ENCODE results near the gene RPS6KA2. TPM values are rescaled to one million over a fixed set of nuclear protein-coding genes. Genes with fewer than 3 reads are reported as not detected.
A peak's percentile ranks its signal among the peaks of the same experiment; 100 is the strongest.

The RPS6KA2 gene
- 10 to 100 TPM; 38.9 to 52.0 (median 42.5) TPM for polyA plus RNA-seq (ENCODE audit: insufficient read depth in 1 of 5, insufficient read length in 5 of 5, low replicate concordance in 1 of 5)
- long read RNA-seq, donor 1, full-length matches to known transcripts: 9 of 16 reads
- long read RNA-seq, donor 1, partial matches to known transcripts: 7 of 16 reads
- long read RNA-seq, donor 1, other reads (novel, unspliced or antisense): 0 of 16 reads
- long read RNA-seq, donor 2, full-length matches to known transcripts: 5 of 5 reads
- long read RNA-seq, donor 2, partial matches to known transcripts: 0 of 5 reads
- long read RNA-seq, donor 2, other reads (novel, unspliced or antisense): 0 of 5 reads
- long read RNA-seq, donor 3, full-length matches to known transcripts: 3 of 3 reads
- long read RNA-seq, donor 3, partial matches to known transcripts: 0 of 3 reads
- long read RNA-seq, donor 3, other reads (novel, unspliced or antisense): 0 of 3 reads
- long read RNA-seq, donor 4, full-length matches to known transcripts: 5 of 5 reads
- long read RNA-seq, donor 4, partial matches to known transcripts: 0 of 5 reads
- long read RNA-seq, donor 4, other reads (novel, unspliced or antisense): 0 of 5 reads
- long read RNA-seq, donor 5, full-length matches to known transcripts: 5 of 10 reads
- long read RNA-seq, donor 5, partial matches to known transcripts: 5 of 10 reads
- long read RNA-seq, donor 5, other reads (novel, unspliced or antisense): 0 of 10 reads
- long read RNA-seq, donor 6, full-length matches to known transcripts: 6 of 6 reads
- long read RNA-seq, donor 6, partial matches to known transcripts: 0 of 6 reads
- long read RNA-seq, donor 6, other reads (novel, unspliced or antisense): 0 of 6 reads
- long read RNA-seq, donor 7, full-length matches to known transcripts: 4 of 9 reads
- long read RNA-seq, donor 7, partial matches to known transcripts: 5 of 9 reads
- long read RNA-seq, donor 7, other reads (novel, unspliced or antisense): 0 of 9 reads
- long read RNA-seq, donor 8, full-length matches to known transcripts: 2 of 2 reads
- long read RNA-seq, donor 8, partial matches to known transcripts: 0 of 2 reads
- long read RNA-seq, donor 8, other reads (novel, unspliced or antisense): 0 of 2 reads

- peak; percentile 99 for DNase-seq
These were observed at the start of gene RPS6KA2 for GRCh38 chr6:166627033-166627874. RPS6KA2 (minus strand) TSS chr6:166627251; CDS start chr6:166627019, 232 bp downstream.

GRCh38 chr6:166676270-166676860 lies 49.3 kb upstream of the RPS6KA2 start:
- DNase-seq: no peak

- no peak for DNase-seq
These were observed 48.7 kb upstream of the RPS6KA2 start for GRCh38 chr6:166675736-166676135.

GRCh38 chr6:166673309-166673708 lies 46.3 kb upstream of the RPS6KA2 start:
- no peak for DNase-seq

GRCh38 chr6:166672624-166673206 lies 45.7 kb upstream of the RPS6KA2 start:
- no peak for DNase-seq

GRCh38 chr6:166672146-166672545 lies 45.1 kb upstream of the RPS6KA2 start:
- DNase-seq: no peak

GRCh38 chr6:166671434-166672081 lies 44.5 kb upstream of the RPS6KA2 start:
- no peak for DNase-seq

GRCh38 chr6:166670894-166671293 lies 43.8 kb upstream of the RPS6KA2 start:
- no peak for DNase-seq

- no peak for DNase-seq
These were observed 43.0 kb upstream of the RPS6KA2 start for GRCh38 chr6:166670013-166670412.

- no peak for DNase-seq
These were observed 41.0 kb upstream of the RPS6KA2 start for GRCh38 chr6:166667796-166668610.

GRCh38 chr6:166664135-166664534 lies 37.1 kb upstream of the RPS6KA2 start:
- no peak for DNase-seq

- no peak for DNase-seq
These were observed 36.5 kb upstream of the RPS6KA2 start for GRCh38 chr6:166663568-166663967.

GRCh38 chr6:166662690-166663089 lies 35.6 kb upstream of the RPS6KA2 start:
- no peak for DNase-seq

- no peak for DNase-seq
These were observed 34.5 kb upstream of the RPS6KA2 start for GRCh38 chr6:166661327-166662085.

GRCh38 chr6:166660157-166660688 lies 33.2 kb upstream of the RPS6KA2 start:
- no peak for DNase-seq

- DNase-seq: no peak
These were observed 32.5 kb upstream of the RPS6KA2 start for GRCh38 chr6:166659581-166659980.

- no peak for DNase-seq
These were observed 31.7 kb upstream of the RPS6KA2 start for GRCh38 chr6:166658792-166659150.
